CD8-positive, alpha-beta memory T cell (primary cell): ENCODE results near the gene FOXD4. TPM values are rescaled to one million over a fixed set of nuclear protein-coding genes. Genes with fewer than 3 reads are reported as not detected.
A peak's percentile ranks its signal among the peaks of the same experiment; 100 is the strongest.
"Not testable (repeated sequence)": the region's sequence is repeated elsewhere in the genome, so short reads cannot be mapped to it uniquely, and the experiment has no call there.

Experiments used
- CTCF ChIA-PET: fragments of 350-600 bp; sonication (Branson Sonifier 250); formaldehyde crosslinking; loops from one replicate; lab custom pipeline; 2021; ENCODE audit warnings: antibody characterized with exemption; lab: Charles Lee
- POLR2A ChIA-PET: fragments of 350-600 bp; sonication (Branson Sonifier 250); formaldehyde crosslinking; loops from one replicate; lab custom pipeline; 2021; ENCODE audit warnings: antibody characterized with exemption; lab: Charles Lee
- DNase-seq, 5 donors: peaks; one replicate each; pipeline versions ENCODE4 v3.0.0 to v3.0.0-alpha.2; 2020 to 2022; ENCODE audit warnings: mixed read lengths in 1 of 5
- H3K27ac ChIP-seq: one replicate; pipeline ENCODE4 v1.7.0; 2013; ENCODE audit warnings: low read depth, mild to moderate bottlenecking, low read length, moderate library complexity
- H3K27me3 ChIP-seq: 2 replicates; pipeline ENCODE4 v1.7.0; 2013; ENCODE audit warnings: low read length, mild to moderate bottlenecking; ENCODE audit not compliant: insufficient read depth, poor library complexity, severe bottlenecking
- H3K36me3 ChIP-seq: 2 replicates; pipeline ENCODE4 v1.7.0; 2013; ENCODE audit warnings: mild to moderate bottlenecking, low read length, moderate library complexity; ENCODE audit not compliant: insufficient read depth
- H3K4me1 ChIP-seq: 2 replicates; pipeline ENCODE4 v1.7.0; 2013; ENCODE audit warnings: mild to moderate bottlenecking, low read length, moderate library complexity; ENCODE audit not compliant: insufficient read depth
- H3K4me3 ChIP-seq: 2 replicates; pipeline ENCODE4 v1.7.0; 2013; ENCODE audit warnings: mild to moderate bottlenecking, low read length
- H3K9me3 ChIP-seq: 2 replicates; pipeline ENCODE4 v1.7.0; 2013; ENCODE audit warnings: mild to moderate bottlenecking, low read length
- H3K27ac Mint-ChIP-seq, 8 donors: one replicate each; pipeline ENCODE4 v1.8.0; 2020 to 2021; ENCODE audit warnings: mixed read lengths in 8 of 8, mild to moderate bottlenecking in 6 of 8, inconsistent platforms in 3 of 8, moderate library complexity in 3 of 8
- H3K27me3 Mint-ChIP-seq, 2 donors: one replicate each; pipeline ENCODE4 v1.8.0; 2020 to 2021; ENCODE audit warnings: mixed read lengths in 2 of 2, mild to moderate bottlenecking in 1 of 2, moderate library complexity in 1 of 2
- H3K36me3 Mint-ChIP-seq, 3 donors: one replicate each; pipeline ENCODE4 v1.8.0; 2020 to 2021; ENCODE audit warnings: mixed read lengths in 3 of 3, inconsistent platforms in 1 of 3, mild to moderate bottlenecking in 1 of 3
- H3K4me1 Mint-ChIP-seq, 3 donors: one replicate each; pipeline ENCODE4 v1.8.0; 2020 to 2021; ENCODE audit warnings: mixed read lengths in 3 of 3, inconsistent platforms in 1 of 3, mild to moderate bottlenecking in 1 of 3
- H3K4me3 Mint-ChIP-seq, 7 donors: one replicate each; pipeline ENCODE4 v1.8.0; 2020 to 2021; ENCODE audit warnings: mixed read lengths in 7 of 7, mild to moderate bottlenecking in 6 of 7, moderate library complexity in 4 of 7, inconsistent platforms in 2 of 7
- H3K9me3 Mint-ChIP-seq, 5 donors: one replicate each; pipeline ENCODE4 v1.8.0; 2020 to 2022; ENCODE audit warnings: mixed read lengths in 5 of 5, mild to moderate bottlenecking in 3 of 5, moderate library complexity in 2 of 5, inconsistent platforms in 1 of 5
- polyA plus RNA-seq: library from polyadenylated mRNA; unstranded; fragments of 300-500 nt; fragmentation: Illumina TruSeq; gene quantifications from one replicate; pipeline ENCODE4 v1.2.3, GENCODE V29; 2021
- total RNA-seq, 2 experiments: library from RNA; stranded (reverse); gene quantifications; one replicate each; pipeline ENCODE4 v1.2.3, GENCODE V29; 2021

FOXD4 gene
- total and polyA plus RNA-seq, 3 experiments from 2014 or later, result 0.20 to 0.22 TPM; not detected in 1

DNA sequence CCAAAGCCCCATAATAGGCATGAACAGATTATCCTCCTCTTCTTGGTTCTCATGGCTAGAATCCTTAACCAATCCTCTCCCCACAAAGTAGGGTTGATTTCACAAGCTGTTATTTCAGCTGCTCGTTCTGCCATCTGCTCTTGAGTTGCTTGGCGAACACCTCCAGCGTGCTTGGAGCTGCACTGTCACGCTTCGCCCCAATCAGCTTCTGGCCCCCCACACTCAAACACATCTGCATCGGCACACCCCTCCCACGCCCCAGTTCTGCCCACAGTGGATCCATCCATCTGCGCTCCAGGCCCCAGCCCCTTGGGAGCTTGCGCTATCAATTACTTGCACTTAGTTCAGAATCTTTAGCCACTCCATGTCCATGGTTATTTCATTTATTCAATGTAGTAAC is 17.8 kb downstream of the FOXD4 start:
- H3K27me3 ChIP-seq, CTCF ChIA-PET, H3K36me3 Mint-ChIP-seq, H3K9me3 Mint-ChIP-seq, H3K4me1 ChIP-seq, H3K36me3 ChIP-seq, H3K9me3 ChIP-seq, H3K4me3 Mint-ChIP-seq, POLR2A ChIA-PET, H3K27ac ChIP-seq, H3K27me3 Mint-ChIP-seq, H3K27ac Mint-ChIP-seq, H3K4me3 ChIP-seq, DNase-seq, H3K4me1 Mint-ChIP-seq: not testable (repeated sequence)

DNA sequence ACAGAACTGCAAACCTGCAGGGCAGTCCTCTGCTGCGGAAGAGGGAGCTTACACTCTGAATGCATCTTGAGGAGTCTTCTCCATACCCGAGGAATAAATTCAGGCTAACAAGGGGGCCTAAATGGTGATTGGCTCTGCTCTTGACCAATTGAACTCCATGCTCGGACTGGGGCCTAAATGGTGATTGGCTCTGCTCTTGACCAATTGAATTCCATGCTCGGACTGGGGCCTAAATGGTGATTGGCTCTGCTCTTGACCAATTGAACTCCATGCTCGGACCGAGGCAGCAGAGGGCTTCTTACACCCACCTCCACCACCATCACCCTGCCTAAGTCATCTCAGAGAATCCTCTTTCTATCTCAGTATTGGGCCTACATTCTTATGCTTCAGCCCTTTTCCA is 18.4 kb downstream of the FOXD4 start:
- POLR2A ChIA-PET, result not testable (repeated sequence)

DNA sequence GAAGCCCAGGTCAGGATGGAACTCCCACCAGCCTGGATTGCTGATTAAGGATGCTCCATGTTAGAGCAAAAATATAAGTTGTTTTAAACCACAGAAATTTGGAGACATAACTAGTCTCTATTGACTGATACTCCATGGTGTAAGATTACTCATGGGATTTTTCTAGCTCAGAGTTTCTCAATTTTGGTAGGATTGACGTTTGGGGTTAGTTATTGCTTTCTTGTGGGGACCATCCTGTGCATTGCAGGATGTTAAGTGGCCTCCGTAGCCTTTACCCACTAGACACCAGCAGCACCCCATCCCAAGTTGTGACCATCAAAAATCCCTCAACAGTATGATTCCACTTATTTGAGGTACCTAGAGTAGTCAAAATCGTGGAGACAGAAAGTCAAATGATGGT is 19.4 kb downstream of the FOXD4 start:
- H3K36me3 Mint-ChIP-seq, H3K4me3 ChIP-seq, H3K36me3 ChIP-seq, H3K9me3 ChIP-seq, H3K4me1 ChIP-seq, H3K9me3 Mint-ChIP-seq, POLR2A ChIA-PET, H3K27ac ChIP-seq, H3K4me3 Mint-ChIP-seq, H3K27ac Mint-ChIP-seq, H3K27me3 ChIP-seq, CTCF ChIA-PET, H3K4me1 Mint-ChIP-seq, H3K27me3 Mint-ChIP-seq, DNase-seq: not testable (repeated sequence)

More for the DNA sequence above, 18.4 kb downstream of the FOXD4 start:
- H3K4me3 ChIP-seq, H3K4me3 Mint-ChIP-seq, H3K9me3 ChIP-seq, H3K27ac Mint-ChIP-seq, DNase-seq, H3K9me3 Mint-ChIP-seq, H3K27me3 Mint-ChIP-seq, H3K27ac ChIP-seq, H3K4me1 ChIP-seq, H3K36me3 Mint-ChIP-seq, H3K36me3 ChIP-seq, CTCF ChIA-PET, H3K4me1 Mint-ChIP-seq, H3K27me3 ChIP-seq: not testable (repeated sequence)

DNA sequence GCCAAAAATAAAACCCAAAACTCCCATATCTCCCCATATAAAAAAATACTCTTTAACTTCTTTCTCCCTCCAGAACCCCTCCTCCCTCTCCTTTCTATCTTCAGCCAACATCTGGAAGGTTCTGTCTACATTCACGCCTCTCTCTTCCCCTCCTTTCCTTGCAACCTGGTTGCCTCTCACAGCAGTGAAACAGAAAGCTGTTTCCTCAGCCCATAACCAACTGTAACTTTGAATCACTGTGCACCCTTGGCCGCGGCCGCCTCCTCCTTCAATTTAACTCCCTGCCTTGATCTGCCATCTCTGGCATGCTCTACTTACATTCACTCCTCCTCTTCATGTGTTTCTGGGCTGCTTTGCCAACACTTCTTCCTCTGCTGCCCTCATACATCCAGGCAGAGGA is 23.2 kb downstream of the FOXD4 start:
- H3K27ac ChIP-seq, H3K4me1 Mint-ChIP-seq, H3K4me3 Mint-ChIP-seq: not testable (repeated sequence)

DNA sequence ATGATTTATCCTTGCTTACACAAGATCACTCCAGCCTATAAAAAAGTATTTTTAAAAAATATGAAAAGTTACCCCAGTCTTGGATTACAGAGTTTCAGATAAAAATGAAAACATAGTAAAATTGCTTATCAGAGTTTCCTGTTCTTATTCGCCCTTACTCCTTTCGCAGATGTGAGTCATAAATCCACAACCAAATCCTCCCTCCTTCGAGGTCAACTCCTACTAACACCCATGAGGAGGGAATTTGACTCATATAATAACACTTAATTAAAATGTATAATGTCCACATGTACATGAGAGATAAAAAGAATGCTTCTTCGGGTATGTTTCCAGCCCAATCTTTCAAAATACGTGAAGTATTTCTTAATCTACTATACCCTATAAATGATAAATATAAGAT is 23.9 kb downstream of the FOXD4 start:
- POLR2A ChIA-PET, H3K4me1 ChIP-seq, H3K4me3 Mint-ChIP-seq, H3K27me3 ChIP-seq, H3K9me3 ChIP-seq, H3K36me3 ChIP-seq, H3K27me3 Mint-ChIP-seq, H3K9me3 Mint-ChIP-seq, DNase-seq, H3K36me3 Mint-ChIP-seq, H3K4me3 ChIP-seq, H3K4me1 Mint-ChIP-seq, H3K27ac ChIP-seq, CTCF ChIA-PET, H3K27ac Mint-ChIP-seq: not testable (repeated sequence)

More for the DNA sequence above, 23.2 kb downstream of the FOXD4 start:
- H3K27me3 ChIP-seq, H3K27ac Mint-ChIP-seq, H3K4me3 ChIP-seq, CTCF ChIA-PET, H3K9me3 Mint-ChIP-seq, H3K9me3 ChIP-seq, H3K4me1 ChIP-seq, H3K36me3 ChIP-seq, H3K36me3 Mint-ChIP-seq, H3K27me3 Mint-ChIP-seq, DNase-seq, POLR2A ChIA-PET: not testable (repeated sequence)

DNA sequence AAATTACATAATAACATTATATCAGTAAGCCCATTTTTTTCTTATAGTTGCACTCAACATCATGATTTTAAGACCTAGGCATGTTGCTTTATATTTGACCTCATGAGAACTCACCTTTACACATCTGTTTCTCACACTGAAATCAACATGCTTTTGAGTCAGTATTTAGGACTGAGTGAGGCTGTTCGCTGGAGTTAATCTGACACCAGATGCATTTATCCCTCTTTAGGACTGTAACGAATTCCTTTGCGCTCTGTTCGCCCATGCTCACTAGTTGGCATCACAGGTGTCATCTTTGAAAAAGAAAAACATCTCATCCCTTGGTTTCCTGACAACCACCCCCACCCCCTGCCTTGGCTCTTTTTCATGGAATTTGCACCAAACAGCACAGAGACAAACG is 24.3 kb downstream of the FOXD4 start:
- H3K9me3 ChIP-seq, H3K9me3 Mint-ChIP-seq, H3K36me3 Mint-ChIP-seq, POLR2A ChIA-PET, H3K27ac Mint-ChIP-seq, H3K4me1 ChIP-seq, DNase-seq, H3K27ac ChIP-seq, H3K4me3 Mint-ChIP-seq, CTCF ChIA-PET, H3K4me3 ChIP-seq, H3K4me1 Mint-ChIP-seq, H3K36me3 ChIP-seq, H3K27me3 ChIP-seq, H3K27me3 Mint-ChIP-seq: not testable (repeated sequence)

DNA sequence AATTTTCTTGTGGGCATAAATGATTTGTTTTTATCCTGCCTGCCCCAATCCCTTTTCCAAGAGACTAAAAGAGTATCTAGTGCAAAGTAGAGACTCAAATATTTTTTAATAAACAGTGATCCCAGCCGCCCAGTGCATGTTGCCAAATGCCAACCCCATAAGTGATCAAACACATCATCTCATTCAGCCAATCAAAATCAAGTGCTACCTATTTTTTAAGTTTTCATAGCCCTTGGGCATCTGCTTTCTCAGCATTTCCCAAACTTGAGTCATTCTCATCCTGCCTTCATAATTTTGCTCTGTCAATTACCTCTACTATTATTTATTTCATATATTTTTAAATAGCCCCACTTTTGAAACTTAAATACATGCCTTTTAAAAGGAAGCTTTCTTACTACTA is 27.4 kb downstream of the FOXD4 start:
- H3K4me1 Mint-ChIP-seq, H3K4me3 ChIP-seq, POLR2A ChIA-PET, DNase-seq, H3K9me3 ChIP-seq, H3K9me3 Mint-ChIP-seq, H3K27me3 ChIP-seq, CTCF ChIA-PET, H3K4me3 Mint-ChIP-seq, H3K27ac ChIP-seq, H3K27ac Mint-ChIP-seq, H3K36me3 Mint-ChIP-seq, H3K27me3 Mint-ChIP-seq, H3K4me1 ChIP-seq, H3K36me3 ChIP-seq: not testable (repeated sequence)

DNA sequence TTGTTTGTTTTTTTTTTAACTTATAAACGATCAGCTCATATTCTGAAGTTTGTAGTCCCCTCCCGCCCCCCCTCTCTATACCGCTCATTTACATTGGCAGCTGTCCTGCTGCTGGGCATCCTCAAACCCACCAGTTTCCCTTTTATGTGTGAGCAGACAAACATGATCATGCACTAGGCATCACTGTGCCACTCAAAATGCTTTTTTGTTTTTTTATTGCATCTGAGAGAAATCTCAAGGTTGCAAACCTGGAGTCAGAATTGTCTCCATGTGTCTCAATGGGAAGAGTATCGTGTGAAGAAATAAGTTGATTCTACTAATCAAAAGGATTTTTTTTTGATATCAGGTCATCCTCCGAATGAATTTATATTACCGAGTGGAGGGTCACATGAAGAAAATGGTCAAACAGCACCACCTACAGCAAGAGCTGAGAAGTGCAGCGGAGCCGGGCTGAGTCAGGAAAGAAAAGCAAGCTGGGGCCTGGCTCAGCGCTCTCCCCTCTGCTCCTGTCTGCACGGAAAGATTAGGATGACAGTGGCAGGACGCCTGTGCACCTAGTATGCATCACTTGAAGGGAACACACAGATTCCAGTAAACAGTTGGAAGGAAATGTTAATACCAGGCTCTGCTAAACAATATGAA is 29.7 kb downstream of the FOXD4 start:
- H3K4me1 ChIP-seq, POLR2A ChIA-PET, H3K9me3 ChIP-seq, H3K4me1 Mint-ChIP-seq, H3K27me3 ChIP-seq, H3K36me3 ChIP-seq, H3K9me3 Mint-ChIP-seq, CTCF ChIA-PET, H3K4me3 Mint-ChIP-seq, H3K4me3 ChIP-seq, H3K27me3 Mint-ChIP-seq, H3K36me3 Mint-ChIP-seq, H3K27ac ChIP-seq: not testable (repeated sequence)
- peak in 1 of 5 donors; percentile 23 for DNase-seq
- H3K27ac Mint-ChIP-seq, result peak overlapping the region in 1 of 8 donors; percentile 51

DNA sequence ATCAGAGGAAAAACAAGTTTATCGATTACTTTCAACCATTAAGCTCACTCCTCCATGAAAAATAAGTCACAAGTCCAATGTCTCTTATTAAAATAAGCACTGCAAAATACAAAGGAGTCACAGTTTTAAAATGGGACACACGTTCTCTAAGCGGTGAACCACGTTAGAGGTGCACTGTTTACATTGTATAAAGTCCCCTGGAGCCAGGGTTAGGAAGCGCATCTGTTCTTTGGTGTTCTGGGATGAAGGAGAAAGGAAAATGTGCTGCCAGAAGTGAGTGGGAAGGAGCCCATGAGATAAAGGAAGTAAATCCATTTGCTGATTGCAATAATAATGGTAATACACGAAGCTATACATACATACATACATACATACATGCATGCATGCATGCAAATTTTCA is 30.4 kb downstream of the FOXD4 start:
- DNase-seq, H3K36me3 ChIP-seq, H3K27me3 ChIP-seq: not testable (repeated sequence)

More for the DNA sequence above, 30.4 kb downstream of the FOXD4 start:
- H3K9me3 Mint-ChIP-seq, H3K27me3 Mint-ChIP-seq, H3K4me1 ChIP-seq, POLR2A ChIA-PET, H3K9me3 ChIP-seq, H3K4me3 Mint-ChIP-seq, H3K4me3 ChIP-seq, H3K4me1 Mint-ChIP-seq, H3K36me3 Mint-ChIP-seq, H3K27ac Mint-ChIP-seq, CTCF ChIA-PET, H3K27ac ChIP-seq: not testable (repeated sequence)
